ENCODE results near the gene EFR3B. TPM values are rescaled to one million over a fixed set of nuclear protein-coding genes. Genes with fewer than 3 reads are reported as not detected.

Gene EFR3B
- polyA plus RNA-seq, 3 donors: not detected

GRCh38 chr2:25103287-25103871, 61.5 kb downstream of the EFR3B start:
- peaks cover 0 to 4% (median 2%) of the 10 kb centered on the region in 3 donors for H3K27me3 Mint-ChIP-seq (ENCODE audit: low read depth in 3 of 3)
- no peak overlapping the region for H3K4me3 Mint-ChIP-seq
- Histone ChIP-seq H4K20me1 (ENCODE audit: insufficient read depth, low read length) (no peaks in the 10 kb centered on the region), H3K4me2 (replicated peaks; ENCODE audit: extremely low read depth, low read length, poor library complexity, severe bottlenecking) (no peak overlapping the region), H3K27ac (ENCODE audit: low read depth in 1 of 2, low read length in 2 of 2) (no peak overlapping the region), H3K36me3 (replicated peaks in 1 of 2; ENCODE audit: control insufficient read depth in 1 of 2, insufficient read depth in 2 of 2, low read length in 2 of 2) (no peaks in the 10 kb centered on the region), H3K4me3 (replicated peaks in 1 of 3; ENCODE audit: low read depth in 2 of 3, low read length in 3 of 3) (no peak overlapping the region), H3K4me1 (ENCODE audit: control insufficient read depth in 1 of 2, insufficient read depth in 2 of 2, low read length in 2 of 2) (peaks cover 6% of the 10 kb centered on the region in 2 donors), H3K27me3 (ENCODE audit: control insufficient read depth in 2 of 2, insufficient read depth in 2 of 2, low read length in 2 of 2) (no peaks in the 10 kb centered on the region), H3K9ac (ENCODE audit: insufficient read depth, low read length, poor library complexity, severe bottlenecking) (no peak overlapping the region), H3K9me3 (replicated peaks in 1 of 2; ENCODE audit: control insufficient read depth in 1 of 2, insufficient read depth in 1 of 2, low read length in 2 of 2) (no peaks in the 10 kb centered on the region), H3K79me2 (ENCODE audit: insufficient read depth, low read length) (no peaks in the 10 kb centered on the region), H2AFZ (ENCODE audit: insufficient read depth, low read depth, low read length, poor library complexity, severe bottlenecking) (no peak overlapping the region)
- no peak for TF ChIP-seq CTCF (IDR thresholded peaks at IDR 0.05)
- intact Hi-C loops (cut with micrococcal nuclease): no loop called here
- peaks cover 0 to 5% (median 0%) of the 10 kb centered on the region in 7 donors for H3K9me3 Mint-ChIP-seq
- WGBS (ENCODE audit: insufficient coverage): 95% methylated on average over 10 of the region's 16 CpGs
- no peak overlapping the region for H3K27ac Mint-ChIP-seq
- H3K36me3 Mint-ChIP-seq: no peaks in the 10 kb centered on the region
- peaks cover 8% of the 10 kb centered on the region for H3K4me1 Mint-ChIP-seq
- no peak for DNase-seq

GRCh38 chr2:25104736-25105135, 62.9 kb downstream of the EFR3B start:
- Mint-ChIP-seq H3K36me3 (no peaks in the 10 kb centered on the region), H3K27ac (no peak overlapping the region), H3K9me3 (peaks cover 0 to 5% (median 0%) of the 10 kb centered on the region in 7 donors), H3K4me3 (no peak overlapping the region), H3K4me1 (no peaks in the 10 kb centered on the region), H3K27me3 (ENCODE audit: low read depth in 3 of 3) (peaks cover 0 to 4% (median 2%) of the 10 kb centered on the region in 3 donors)
- H3K4me2 ChIP-seq (replicated peaks; ENCODE audit: extremely low read depth, low read length, poor library complexity, severe bottlenecking): no peak overlapping the region
- 100% methylated on average over 3 of the region's 5 CpGs for WGBS (ENCODE audit: insufficient coverage)
- H3K36me3 ChIP-seq (replicated peaks in 1 of 2; ENCODE audit: control insufficient read depth in 1 of 2, insufficient read depth in 2 of 2, low read length in 2 of 2): no peaks in the 10 kb centered on the region
- no peaks in the 10 kb centered on the region for H3K4me1 ChIP-seq (ENCODE audit: control insufficient read depth in 1 of 2, insufficient read depth in 2 of 2, low read length in 2 of 2)
- no peaks in the 10 kb centered on the region for H3K79me2 ChIP-seq (ENCODE audit: insufficient read depth, low read length)
- H3K27ac ChIP-seq (ENCODE audit: low read depth in 1 of 2, low read length in 2 of 2): no peak overlapping the region
- no peak for TF ChIP-seq CTCF (IDR thresholded peaks at IDR 0.05)
- no peak overlapping the region for H3K4me3 ChIP-seq (replicated peaks in 1 of 3; ENCODE audit: low read depth in 2 of 3, low read length in 3 of 3)
- H3K9ac ChIP-seq (ENCODE audit: insufficient read depth, low read length, poor library complexity, severe bottlenecking): no peak overlapping the region
- H3K27me3 ChIP-seq (ENCODE audit: control insufficient read depth in 2 of 2, insufficient read depth in 2 of 2, low read length in 2 of 2): no peaks in the 10 kb centered on the region
- H2AFZ ChIP-seq (ENCODE audit: insufficient read depth, low read depth, low read length, poor library complexity, severe bottlenecking): no peak overlapping the region
- H3K9me3 ChIP-seq (replicated peaks in 1 of 2; ENCODE audit: control insufficient read depth in 1 of 2, insufficient read depth in 1 of 2, low read length in 2 of 2): no peaks in the 10 kb centered on the region
- DNase-seq: no peak
- intact Hi-C loops (cut with micrococcal nuclease): no loop called here
- H4K20me1 ChIP-seq (ENCODE audit: insufficient read depth, low read length): no peaks in the 10 kb centered on the region
